Measurements from ENCODE around the gene WWTR1.

DNA sequence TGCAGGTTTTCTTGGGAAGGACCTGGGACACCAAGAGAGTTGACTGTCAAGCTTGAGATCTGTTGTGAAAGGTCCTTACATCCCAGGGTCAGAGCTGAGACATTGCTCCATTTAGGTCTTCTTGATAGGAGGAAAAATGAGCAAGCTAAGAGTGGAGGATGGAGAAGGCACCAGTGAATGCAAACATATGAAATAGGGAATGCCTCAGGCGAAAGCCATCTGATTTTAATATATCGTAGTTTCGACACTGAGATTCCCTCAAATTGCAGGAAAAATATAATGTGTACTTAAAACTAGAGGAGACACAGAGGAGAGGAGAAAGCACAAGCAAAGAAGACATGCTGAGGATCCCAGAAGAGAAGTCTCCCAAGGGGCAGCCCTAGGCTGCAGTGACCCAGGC lies 97.8 kb downstream of the WWTR1 start:
- no peak for TF ChIP-seq TAF1 (IDR thresholded peaks at IDR 0.05; ENCODE audit: borderline replicate concordance, insufficient read depth, low read length)
- TF ChIP-seq, protein P1, sequence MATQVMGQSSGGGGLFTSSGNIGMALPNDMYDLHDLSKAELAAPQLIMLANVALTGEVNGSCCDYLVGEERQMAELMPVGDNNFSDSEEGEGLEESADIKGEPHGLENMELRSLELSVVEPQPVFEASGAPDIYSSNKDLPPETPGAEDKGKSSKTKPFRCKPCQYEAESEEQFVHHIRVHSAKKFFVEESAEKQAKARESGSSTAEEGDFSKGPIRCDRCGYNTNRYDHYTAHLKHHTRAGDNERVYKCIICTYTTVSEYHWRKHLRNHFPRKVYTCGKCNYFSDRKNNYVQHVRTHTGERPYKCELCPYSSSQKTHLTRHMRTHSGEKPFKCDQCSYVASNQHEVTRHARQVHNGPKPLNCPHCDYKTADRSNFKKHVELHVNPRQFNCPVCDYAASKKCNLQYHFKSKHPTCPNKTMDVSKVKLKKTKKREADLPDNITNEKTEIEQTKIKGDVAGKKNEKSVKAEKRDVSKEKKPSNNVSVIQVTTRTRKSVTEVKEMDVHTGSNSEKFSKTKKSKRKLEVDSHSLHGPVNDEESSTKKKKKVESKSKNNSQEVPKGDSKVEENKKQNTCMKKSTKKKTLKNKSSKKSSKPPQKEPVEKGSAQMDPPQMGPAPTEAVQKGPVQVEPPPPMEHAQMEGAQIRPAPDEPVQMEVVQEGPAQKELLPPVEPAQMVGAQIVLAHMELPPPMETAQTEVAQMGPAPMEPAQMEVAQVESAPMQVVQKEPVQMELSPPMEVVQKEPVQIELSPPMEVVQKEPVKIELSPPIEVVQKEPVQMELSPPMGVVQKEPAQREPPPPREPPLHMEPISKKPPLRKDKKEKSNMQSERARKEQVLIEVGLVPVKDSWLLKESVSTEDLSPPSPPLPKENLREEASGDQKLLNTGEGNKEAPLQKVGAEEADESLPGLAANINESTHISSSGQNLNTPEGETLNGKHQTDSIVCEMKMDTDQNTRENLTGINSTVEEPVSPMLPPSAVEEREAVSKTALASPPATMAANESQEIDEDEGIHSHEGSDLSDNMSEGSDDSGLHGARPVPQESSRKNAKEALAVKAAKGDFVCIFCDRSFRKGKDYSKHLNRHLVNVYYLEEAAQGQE (IDR thresholded peaks at IDR 0.05; ENCODE audit: insufficient read depth in 1 of 2, low read depth in 2 of 2, low read length in 2 of 2) = no peak
- TF ChIP-seq POLR2AphosphoS5 (IDR thresholded peaks at IDR 0.05; ENCODE audit: low read depth, low read length) = no peak
- TF ChIP-seq SIN3A (IDR thresholded peaks at IDR 0.05; ENCODE audit: borderline replicate concordance, insufficient read depth, low read length) = no peak

All from PFSK-1 (cell line).